Activated T-cell treated with anti-CD3 and anti-CD28 coated beads for 48 hours (primary cell): ENCODE data around the gene CLEC4M.
"Not testable (repeated sequence)": the region's sequence is repeated elsewhere in the genome, so short reads cannot be mapped to it uniquely, and the experiment has no call there.

Source experiments
- DNase-seq: peaks from one replicate; pipeline ENCODE4 v3.0.0-alpha.2; 2020; ENCODE audit warnings: low read depth

Gene CLEC4M

GRCh38 chr19:7773841-7774240 is 10.8 kb downstream of the CLEC4M start:
- DNase-seq = no peak

GRCh38 chr19:7775761-7776160 is 12.7 kb downstream of the CLEC4M start:
- DNase-seq = no peak

GRCh38 chr19:7778081-7778480 is 15.0 kb downstream of the CLEC4M start:
- DNase-seq = no peak

GRCh38 chr19:7779631-7780486 is 16.8 kb downstream of the CLEC4M start:
- no peak for DNase-seq

- DNase-seq = no peak
Measured at GRCh38 chr19:7781157-7781556, 18.1 kb downstream of the CLEC4M start.

- no peak for DNase-seq
Measured at GRCh38 chr19:7783991-7784423, 21.0 kb downstream of the CLEC4M start.

GRCh38 chr19:7784856-7785255 is 21.8 kb downstream of the CLEC4M start:
- DNase-seq = no peak

- DNase-seq = no peak
Measured at GRCh38 chr19:7787141-7787540, 24.1 kb downstream of the CLEC4M start.

- no peak for DNase-seq
Measured at GRCh38 chr19:7787602-7788177, 24.6 kb downstream of the CLEC4M start.

- DNase-seq = no peak
Measured at GRCh38 chr19:7788178-7788932, 25.3 kb downstream of the CLEC4M start.

- DNase-seq = no peak
Measured at GRCh38 chr19:7788933-7789323, 25.9 kb downstream of the CLEC4M start.

- DNase-seq = no peak
Measured at GRCh38 chr19:7789447-7789846, 26.4 kb downstream of the CLEC4M start.

- no peak for DNase-seq
Measured at GRCh38 chr19:7790416-7790815, 27.4 kb downstream of the CLEC4M start.

- no peak for DNase-seq
Measured at GRCh38 chr19:7792281-7792680, 29.2 kb downstream of the CLEC4M start.

- DNase-seq = not testable (repeated sequence)
Measured at GRCh38 chr19:7792701-7793100, 29.7 kb downstream of the CLEC4M start.

- no peak for DNase-seq
Measured at GRCh38 chr19:7793493-7793892, 30.4 kb downstream of the CLEC4M start.

- DNase-seq = no peak
Measured at GRCh38 chr19:7795555-7796161, 32.6 kb downstream of the CLEC4M start.

GRCh38 chr19:7799640-7800355 is 36.8 kb downstream of the CLEC4M start:
- peak; percentile 37 for DNase-seq

GRCh38 chr19:7801020-7801570 is 38.1 kb downstream of the CLEC4M start:
- no peak for DNase-seq

GRCh38 chr19:7806234-7806633 is 43.2 kb downstream of the CLEC4M start:
- no peak for DNase-seq

- DNase-seq = no peak
Measured at GRCh38 chr19:7806876-7807275, 43.8 kb downstream of the CLEC4M start.
